Loucy (cell line): ENCODE results near the gene JAGN1.

Experiments used
- H2AFZ ChIP-seq: fragments of 200-600 bp; sonication (generic); 2 replicates; pipeline ENCODE4 v1.6.0; 2016; ENCODE audit warnings: antibody characterized with exemption, mild to moderate bottlenecking, low read length, moderate library complexity
- H3F3A ChIP-seq: fragments of 200-600 bp; 2 replicates; pipeline ENCODE4 v1.6.0; 2016; ENCODE audit warnings: antibody characterized with exemption, low read depth, mild to moderate bottlenecking
- H3K27me3 ChIP-seq: fragments of 200-600 bp; sonication (generic); 2 replicates; pipeline ENCODE4 v1.6.1; 2014; ENCODE audit warnings: low read length, mild to moderate bottlenecking; ENCODE audit not compliant: insufficient read depth, poor library complexity, severe bottlenecking
- H3K36me3 ChIP-seq: fragments of 200-600 bp; sonication (generic); 2 replicates; pipeline ENCODE4 v1.6.1; 2016; ENCODE audit warnings: low read length; ENCODE audit not compliant: insufficient read depth
- H3K4me1 ChIP-seq: fragments of 200-600 bp; sonication (generic); 2 replicates; pipeline ENCODE4 v1.5.1; 2014; ENCODE audit warnings: low read length, mild to moderate bottlenecking; ENCODE audit not compliant: insufficient read depth, poor library complexity, severe bottlenecking
- H3K4me2 ChIP-seq: fragments of 200-600 bp; sonication (generic); 2 replicates; pipeline ENCODE4 v1.6.0; 2014; ENCODE audit warnings: antibody characterized with exemption, low read length, low read depth, mild to moderate bottlenecking; ENCODE audit not compliant: poor library complexity, severe bottlenecking
- H3K4me3 ChIP-seq: fragments of 200-600 bp; sonication (generic); 2 replicates; pipeline ENCODE4 v1.5.1; 2014; ENCODE audit warnings: low read length, mild to moderate bottlenecking, mixed read lengths; ENCODE audit not compliant: poor library complexity, severe bottlenecking
- H3K79me2 ChIP-seq: fragments of 200-600 bp; sonication (generic); 2 replicates; pipeline ENCODE4 v1.6.1; 2014; ENCODE audit warnings: low read length; ENCODE audit not compliant: insufficient read depth
- H3K9ac ChIP-seq: fragments of 200-600 bp; sonication (generic); 2 replicates; pipeline ENCODE4 v1.6.0; 2014; ENCODE audit warnings: mild to moderate bottlenecking, low read depth, low read length, moderate library complexity; ENCODE audit not compliant: poor library complexity, severe bottlenecking
- H3K9me2 ChIP-seq: fragments of 200-600 bp; sonication (generic); replicated peaks from 2 replicates; pipeline ENCODE4 v1.6.1; 2016; ENCODE audit warnings: low read depth, low read length, mixed read lengths
- H3K9me3 ChIP-seq: fragments of 200-600 bp; sonication (generic); 2 replicates; pipeline ENCODE4 v1.6.1; 2014; ENCODE audit warnings: mild to moderate bottlenecking, antibody characterized with exemption, low read length, low read depth; ENCODE audit not compliant: insufficient read depth
- H4K20me1 ChIP-seq: fragments of 200-600 bp; sonication (generic); 2 replicates; pipeline ENCODE4 v1.6.0; 2014; ENCODE audit warnings: antibody characterized with exemption, low read length, mild to moderate bottlenecking; ENCODE audit not compliant: insufficient read depth, poor library complexity, severe bottlenecking
- CTCF ChIP-seq: fragments of 200-600 bp; sonication (generic); conservative IDR thresholded peaks from 2 replicates; pipeline ENCODE4 v1.5.1; 2014; ENCODE audit warnings: mild to moderate bottlenecking, antibody characterized with exemption, low read length
- EZH2phosphoT487 ChIP-seq: fragments of 200-600 bp; IDR thresholded peaks from 2 replicates; pipeline ENCODE4 v1.6.1; 2018; ENCODE audit warnings: antibody characterized with exemption, mild to moderate bottlenecking, moderate library complexity, borderline replicate concordance

The JAGN1 gene

DNA sequence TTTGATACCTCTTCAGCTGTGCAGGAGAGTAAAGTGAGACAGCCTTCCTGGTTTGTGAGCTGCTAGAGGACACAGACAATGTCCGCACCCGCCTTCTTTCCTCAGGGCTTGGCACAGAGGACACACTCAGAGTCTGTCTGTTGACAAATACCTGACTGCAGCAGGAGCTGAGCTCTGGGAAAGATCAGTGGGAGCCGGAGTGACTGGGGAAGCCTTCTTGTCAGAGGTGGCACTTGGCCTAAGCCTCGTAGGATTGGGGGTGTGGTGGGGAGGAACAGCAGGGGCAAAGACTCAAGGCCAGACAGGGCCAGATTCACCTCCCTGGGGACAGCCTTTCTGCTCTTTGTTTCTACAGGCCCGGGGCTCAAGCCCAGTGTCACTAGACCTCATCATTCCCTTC, 23.2 kb downstream of the JAGN1 start:
- TF ChIP-seq CTCF (no peak), EZH2phosphoT487 (no peak)
- peaks cover 11% of the 10 kb centered on the region for H3K4me1 ChIP-seq

GRCh38 chr3:9914011-9914410, 23.6 kb downstream of the JAGN1 start:
- no peak overlapping the region for H3K4me3 ChIP-seq
- H2AFZ ChIP-seq = no peak overlapping the region
- H3K4me2 ChIP-seq = no peak overlapping the region
- no peaks in the 10 kb centered on the region for H3K9me3 ChIP-seq
- no peak overlapping the region for H3K9ac ChIP-seq
- H3F3A ChIP-seq = no peaks in the 10 kb centered on the region
- H3K27me3 ChIP-seq = no peaks in the 10 kb centered on the region
- no peaks in the 10 kb centered on the region for H3K9me2 ChIP-seq
- H4K20me1 ChIP-seq = no peaks in the 10 kb centered on the region
- no peaks in the 10 kb centered on the region for H3K79me2 ChIP-seq
- peaks cover 11% of the 10 kb centered on the region for H3K4me1 ChIP-seq
- TF ChIP-seq CTCF = no peak
- no peak for TF ChIP-seq EZH2phosphoT487
- H3K36me3 ChIP-seq = peaks cover 29% of the 10 kb centered on the region; the same call in 1 of the 2 replicates

More for the DNA sequence above, 23.2 kb downstream of the JAGN1 start:
- no peaks in the 10 kb centered on the region for H3K79me2 ChIP-seq
- no peaks in the 10 kb centered on the region for H3K27me3 ChIP-seq
- H3K36me3 ChIP-seq = peaks cover 29% of the 10 kb centered on the region; the same call in 1 of the 2 replicates
- H3K9me3 ChIP-seq = no peaks in the 10 kb centered on the region
- no peaks in the 10 kb centered on the region for H4K20me1 ChIP-seq
- no peak overlapping the region for H2AFZ ChIP-seq
- H3K4me2 ChIP-seq = no peak overlapping the region
- no peak overlapping the region for H3K4me3 ChIP-seq
- H3K9ac ChIP-seq = no peak overlapping the region
- no peaks in the 10 kb centered on the region for H3K9me2 ChIP-seq
- no peaks in the 10 kb centered on the region for H3F3A ChIP-seq

GRCh38 chr3:9914559-9915253, 24.3 kb downstream of the JAGN1 start:
- H3K27me3 ChIP-seq = no peaks in the 10 kb centered on the region
- peaks cover 22% of the 10 kb centered on the region; the same call in 1 of the 2 replicates for H3K36me3 ChIP-seq
- H3K4me3 ChIP-seq = no peak overlapping the region
- no peaks in the 10 kb centered on the region for H3K9me3 ChIP-seq
- no peak overlapping the region for H3K4me2 ChIP-seq
- no peak for TF ChIP-seq EZH2phosphoT487
- TF ChIP-seq CTCF = no peak
- H4K20me1 ChIP-seq = no peaks in the 10 kb centered on the region
- no peak overlapping the region for H2AFZ ChIP-seq
- H3K79me2 ChIP-seq = no peaks in the 10 kb centered on the region
- no peak overlapping the region for H3K9ac ChIP-seq
- no peaks in the 10 kb centered on the region for H3F3A ChIP-seq
- H3K4me1 ChIP-seq = peaks cover 11% of the 10 kb centered on the region
- H3K9me2 ChIP-seq = no peaks in the 10 kb centered on the region
